HEK293 (cell line): Measurements from ENCODE around the gene S100A1.

Experiments used
- CTCF ChIA-PET: fragments of 350-600 bp; formaldehyde crosslinking; extraction: SDS; loops from one replicate; lab custom pipeline; 2021; ENCODE audit warnings: antibody characterized with exemption; lab: Yijun Ruan, JAX
- POLR2A ChIA-PET: fragments of 300-600 bp; formaldehyde crosslinking; extraction: SDS; loops from one replicate; lab custom pipeline; 2020; ENCODE audit warnings: antibody characterized with exemption, inconsistent platforms; lab: Yijun Ruan, JAX
- H3K27ac ChIP-seq: fragments of 200-500 bp; sonication (Bioruptor generic); 2 replicates; pipeline ENCODE4 v1.5.1; 2014; ENCODE audit warnings: low read depth, low read length, control low read depth, inconsistent platforms; ENCODE audit errors: extremely low read depth
- H3K36me3 ChIP-seq, 2 experiments: fragments of 200-500 bp in 1 of 2; sonication (Bioruptor generic) in 1 of 2; 1 replicate in 1 of 2; 2 replicates in 1 of 2; pipeline ENCODE4 v1.5.1; 2014 to 2017; ENCODE audit warnings: inconsistent platforms in 2 of 2, low read length in 2 of 2; ENCODE audit not compliant: control insufficient read depth in 2 of 2, insufficient read depth in 1 of 2
- H3K4me1 ChIP-seq: fragments of 200-500 bp; sonication (Bioruptor generic); 2 replicates; pipeline ENCODE4 v1.5.1; 2014; ENCODE audit warnings: mild to moderate bottlenecking, low read length, inconsistent platforms; ENCODE audit not compliant: control insufficient read depth, insufficient read depth
- H3K4me3 ChIP-seq: 2 replicates; pipeline ENCODE4 v1.5.1; 2011; ENCODE audit warnings: low read depth, mild to moderate bottlenecking, control low read depth, low read length, moderate library complexity
- H3K9me3 ChIP-seq: fragments of 200-500 bp; sonication (Bioruptor generic); 2 replicates; pipeline ENCODE4 v1.5.1; 2014; ENCODE audit warnings: low read depth, low read length, inconsistent platforms; ENCODE audit not compliant: control insufficient read depth, insufficient read depth
- OVOL3 ChIP-seq: fragments of 450-650 bp; formaldehyde crosslinking; IDR thresholded peaks from 2 replicates; pipeline ENCODE4 v1.5.1; 2016; ENCODE audit warnings: missing biosample characterization, missing genetic modification characterization
- PRDM2 ChIP-seq: fragments of 450-650 bp; formaldehyde crosslinking; IDR thresholded peaks from 2 replicates; pipeline ENCODE4 v1.5.1; 2016; ENCODE audit warnings: missing biosample characterization, missing genetic modification characterization, borderline replicate concordance
- SCRT1 ChIP-seq: fragments of 450-650 bp; formaldehyde crosslinking; IDR thresholded peaks from 2 replicates; pipeline ENCODE4 v1.5.1; 2016; ENCODE audit warnings: missing biosample characterization, missing genetic modification characterization, borderline replicate concordance
- SCRT2 ChIP-seq: fragments of 450-650 bp; formaldehyde crosslinking; IDR thresholded peaks from 2 replicates; pipeline ENCODE4 v1.5.1; 2016; ENCODE audit warnings: missing biosample characterization, missing genetic modification characterization
- ZBTB48 ChIP-seq: fragments of 450-650 bp; formaldehyde crosslinking; IDR thresholded peaks from 2 replicates; pipeline ENCODE4 v1.5.1; 2016; ENCODE audit warnings: missing biosample characterization, missing genetic modification characterization
- ZBTB6 ChIP-seq: fragments of 450-650 bp; formaldehyde crosslinking; IDR thresholded peaks from 2 replicates; pipeline ENCODE4 v1.5.1; 2017; ENCODE audit warnings: missing biosample characterization, missing genetic modification characterization
- ZNF19 ChIP-seq: fragments of 450-650 bp; formaldehyde crosslinking; IDR thresholded peaks from 2 replicates; pipeline ENCODE4; 2016; ENCODE audit warnings: missing biosample characterization, missing genetic modification characterization, low read depth
- ZNF302 ChIP-seq: fragments of 450-650 bp; formaldehyde crosslinking; IDR thresholded peaks from 2 replicates; pipeline ENCODE4 v1.5.1; 2016; ENCODE audit warnings: missing biosample characterization, missing genetic modification characterization, low read depth
- ZNF354C ChIP-seq: fragments of 450-650 bp; formaldehyde crosslinking; IDR thresholded peaks from 2 replicates; pipeline ENCODE4 v1.5.1; 2016; ENCODE audit warnings: missing biosample characterization, missing genetic modification characterization, low read depth, borderline replicate concordance
- ZNF701 ChIP-seq: fragments of 450-650 bp; formaldehyde crosslinking; IDR thresholded peaks from 2 replicates; pipeline ENCODE4 v1.5.1; 2016; ENCODE audit warnings: missing biosample characterization, missing genetic modification characterization
- ZNF76 ChIP-seq: fragments of 450-650 bp; formaldehyde crosslinking; IDR thresholded peaks from 2 replicates; pipeline ENCODE4; 2016; ENCODE audit warnings: low read depth, missing biosample characterization, missing genetic modification characterization, borderline replicate concordance
- ZNF837 ChIP-seq: fragments of 450-650 bp; formaldehyde crosslinking; IDR thresholded peaks from 2 replicates; pipeline ENCODE4 v1.5.1; 2016; ENCODE audit warnings: missing biosample characterization, missing genetic modification characterization
- ZSCAN5A ChIP-seq: fragments of 450-650 bp; formaldehyde crosslinking; IDR thresholded peaks from 2 replicates; pipeline ENCODE4 v1.5.1; 2016; ENCODE audit warnings: missing biosample characterization, missing genetic modification characterization

Gene S100A1

GRCh38 chr1:153662269-153662668 lies 34.0 kb downstream of the S100A1 start (continued):
- no peak for TF ChIP-seq ZNF837 (tag by site-specific recombination)
- no peak for TF ChIP-seq ZNF701 (tag by site-specific recombination)
- no peak for TF ChIP-seq ZSCAN5A (tag by site-specific recombination)
- TF ChIP-seq ZBTB48 (tag by site-specific recombination): no peak
- no peak for TF ChIP-seq OVOL3 (tag by site-specific recombination)
- TF ChIP-seq ZNF76 (tag by site-specific recombination): no peak
- TF ChIP-seq ZNF354C (tag by site-specific recombination): no peak

GRCh38 chr1:153663211-153663610 lies 35.0 kb downstream of the S100A1 start:
- H3K4me1 ChIP-seq: 0 out of 2 replicates have a peak, but pooled peaks cover under 1% of the 10 kb centered on the region
- ChIA-PET CTCF (interaction anchor here (0.6 kb wide), 1 partner anchor 133 kb away, joined by 3 read pairs; no protein-coding TSS in a partner anchor), POLR2A (no interaction called here)
- no peaks in the 10 kb centered on the region for H3K9me3 ChIP-seq
- H3K36me3 ChIP-seq: peaks cover 69 to 88% of the 10 kb centered on the region in 2 experiments
- no peak for TF ChIP-seq ZNF302 (tag by site-specific recombination)
- peak; percentile 20; the same call in 1 of the 2 replicates for TF ChIP-seq ZBTB6
- no peak overlapping the region for H3K4me3 ChIP-seq
- H3K27ac ChIP-seq: no peak overlapping the region

- CTCF ChIA-PET: interaction anchor here (1.0 to 1.4 kb wide), 3 partner anchors 40 to 157 kb away, joined by 3 to 6 read pairs (median 3); partner anchors contain the start of genes S100A1 and S100A13
- no peak overlapping the region for H3K27ac ChIP-seq
- TF ChIP-seq PRDM2 (tag by site-specific recombination): no peak
- TF ChIP-seq SCRT2 (tag by site-specific recombination): peak; percentile 80
- no peak for TF ChIP-seq ZNF19 (tag by site-specific recombination)
- peak; percentile 74; the same call in 1 of the 2 replicates for TF ChIP-seq SCRT1
- TF ChIP-seq, all 188 proteins: peak for 2
- Histone ChIP-seq H3K9me3 (no peaks in the 10 kb centered on the region), H3K4me3 (no peak overlapping the region), H3K4me1 (no peaks in the 10 kb centered on the region), H3K36me3 (peaks cover 66 to 79% of the 10 kb centered on the region in 2 experiments)
- POLR2A ChIA-PET: interaction anchor here (0.5 to 1.6 kb wide), 4 partner anchors 15 to 60 kb away, joined by 3 to 11 read pairs (median 4); partner anchors contain the start of gene INTS3
These were observed 39.2 kb downstream of the S100A1 start for GRCh38 chr1:153667439-153667838.
